ENCODE results near the gene HS3ST4.

DNA sequence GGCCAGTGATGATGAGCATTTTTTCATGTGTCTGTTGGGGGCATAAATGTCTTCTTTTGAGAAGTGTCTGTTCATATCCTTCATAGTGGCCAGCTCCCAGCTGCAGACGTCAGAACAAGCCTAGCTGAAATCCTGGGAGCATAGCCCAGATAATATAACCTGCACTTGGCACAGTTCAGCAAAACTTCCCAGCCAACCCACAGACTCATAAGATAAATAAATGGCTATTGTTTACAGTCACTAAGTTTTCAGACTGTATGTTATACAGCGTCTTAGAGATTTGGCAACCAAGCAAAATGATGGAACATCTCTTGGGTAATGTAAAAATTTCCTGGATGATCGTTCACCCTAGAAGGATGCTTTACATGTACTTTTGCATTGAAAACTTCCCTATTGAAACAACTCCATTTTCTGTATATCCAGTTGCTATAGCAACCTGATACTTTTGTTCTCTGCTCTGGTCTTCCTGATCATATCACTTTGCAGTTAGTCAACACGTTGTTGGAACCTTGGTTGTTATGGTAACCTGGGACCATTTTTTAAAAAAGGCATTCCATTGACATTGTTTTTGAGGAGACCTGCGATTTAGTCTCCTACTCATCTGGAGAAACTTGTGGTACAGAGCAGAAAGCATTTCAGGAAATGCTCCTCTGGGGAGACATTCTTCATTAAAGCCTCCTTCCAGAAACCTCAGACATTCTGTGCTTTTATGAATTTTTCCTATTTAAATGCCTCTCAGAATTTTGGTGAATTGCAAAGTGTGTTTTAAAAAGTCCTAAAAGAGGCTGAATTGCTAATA, 378.7 kb downstream of the HS3ST4 start:
- TF ChIP-seq POLR2A (IDR thresholded peaks at IDR 0.05), result no peak
- TF ChIP-seq, protein P1, sequence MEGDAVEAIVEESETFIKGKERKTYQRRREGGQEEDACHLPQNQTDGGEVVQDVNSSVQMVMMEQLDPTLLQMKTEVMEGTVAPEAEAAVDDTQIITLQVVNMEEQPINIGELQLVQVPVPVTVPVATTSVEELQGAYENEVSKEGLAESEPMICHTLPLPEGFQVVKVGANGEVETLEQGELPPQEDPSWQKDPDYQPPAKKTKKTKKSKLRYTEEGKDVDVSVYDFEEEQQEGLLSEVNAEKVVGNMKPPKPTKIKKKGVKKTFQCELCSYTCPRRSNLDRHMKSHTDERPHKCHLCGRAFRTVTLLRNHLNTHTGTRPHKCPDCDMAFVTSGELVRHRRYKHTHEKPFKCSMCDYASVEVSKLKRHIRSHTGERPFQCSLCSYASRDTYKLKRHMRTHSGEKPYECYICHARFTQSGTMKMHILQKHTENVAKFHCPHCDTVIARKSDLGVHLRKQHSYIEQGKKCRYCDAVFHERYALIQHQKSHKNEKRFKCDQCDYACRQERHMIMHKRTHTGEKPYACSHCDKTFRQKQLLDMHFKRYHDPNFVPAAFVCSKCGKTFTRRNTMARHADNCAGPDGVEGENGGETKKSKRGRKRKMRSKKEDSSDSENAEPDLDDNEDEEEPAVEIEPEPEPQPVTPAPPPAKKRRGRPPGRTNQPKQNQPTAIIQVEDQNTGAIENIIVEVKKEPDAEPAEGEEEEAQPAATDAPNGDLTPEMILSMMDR (IDR thresholded peaks at IDR 0.05), result no peak
